NT2/D1 (cell line): Measurements from ENCODE around the gene OR6C3.

ENCODE experiments used
- DNase-seq: peaks from one replicate; pipeline ENCODE4 v3.0.0-alpha.2; 2011; ENCODE audit warnings: low read depth, low spot score
- H3K27me3 ChIP-seq: 2 replicates; pipeline ENCODE4 v1.6.0; 2011; ENCODE audit warnings: mild to moderate bottlenecking; ENCODE audit not compliant: insufficient read length, insufficient read depth
- H3K36me3 ChIP-seq: 2 replicates; pipeline ENCODE4 v1.6.1; 2011; ENCODE audit warnings: mild to moderate bottlenecking, low read length, mixed read lengths; ENCODE audit not compliant: insufficient read depth, insufficient read length
- H3K4me1 ChIP-seq: 2 replicates; pipeline ENCODE4 v1.5.1; 2011; ENCODE audit not compliant: insufficient read depth, insufficient read length
- H3K4me3 ChIP-seq: 2 replicates; pipeline ENCODE4 v1.5.1; 2011; ENCODE audit warnings: low read depth; ENCODE audit not compliant: insufficient read length
- H3K9ac ChIP-seq: 2 replicates; pipeline ENCODE4 v1.6.0; 2011; ENCODE audit warnings: low read depth; ENCODE audit not compliant: insufficient read length
- H3K9me3 ChIP-seq: 2 replicates; pipeline ENCODE4 v1.5.1; 2011; ENCODE audit warnings: mild to moderate bottlenecking, low read length; ENCODE audit not compliant: insufficient read depth
- SUZ12 ChIP-seq: IDR thresholded peaks from 2 replicates; pipeline ENCODE4 v1.6.1; 2011; ENCODE audit not compliant: insufficient read length, insufficient read depth; ENCODE audit errors: extremely low read depth
- YY1 ChIP-seq: IDR thresholded peaks from 2 replicates; pipeline ENCODE4 v1.6.1; 2011; ENCODE audit not compliant: insufficient read length, insufficient read depth
- ZNF274 ChIP-seq: IDR thresholded peaks from 2 replicates; pipeline ENCODE4 v1.6.1; 2011; ENCODE audit warnings: mild to moderate bottlenecking, low read depth, low read length

OR6C3 gene

GRCh38 chr12:55362675-55363074 lies 32.1 kb downstream of the OR6C3 start, which contains the start of gene OR6C75:
TSS of gene OR6C75 (plus strand) at chr12:55362975. CDS start at chr12:55365111, 2,136 bp downstream.
- no peak within 1 kb of the TSS for H3K4me3 ChIP-seq
- no peaks in the 10 kb centered on the region for H3K36me3 ChIP-seq
- no peaks in the 10 kb centered on the region for H3K9me3 ChIP-seq
- no peak for TF ChIP-seq YY1
- no peak for TF ChIP-seq SUZ12
- no peaks in the 10 kb centered on the region for H3K27me3 ChIP-seq
- DNase-seq: no peak
- no peak within 1 kb of the TSS for H3K9ac ChIP-seq
- H3K4me1 ChIP-seq: no peaks in the 10 kb centered on the region

- TF ChIP-seq YY1 (no peak), ZNF274 (no peak), SUZ12 (no peak)
- no peaks in the 10 kb centered on the region for H3K4me1 ChIP-seq
- DNase-seq: no peak
Measured at GRCh38 chr12:55365086-55365485, 34.5 kb downstream of the OR6C3 start.

DNA sequence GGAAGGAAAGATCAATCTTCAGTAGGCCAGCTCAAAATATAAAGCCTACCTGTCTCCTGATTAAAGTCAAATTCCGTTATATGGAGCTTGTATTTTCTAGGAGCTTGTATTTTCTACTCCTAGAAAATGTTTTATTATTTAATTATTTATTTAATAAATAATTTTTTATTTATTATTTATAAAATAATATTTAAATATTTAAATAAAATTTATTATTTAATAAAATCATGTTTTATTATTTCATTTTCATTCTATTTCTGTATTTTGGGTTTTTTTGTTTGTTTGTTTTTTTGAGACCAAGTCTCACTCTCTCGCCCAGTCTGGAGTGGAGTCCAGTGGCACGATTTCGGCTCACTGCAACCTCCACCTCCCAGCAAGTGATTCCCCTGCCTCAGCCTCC lies 42.0 kb downstream of the OR6C3 start:
- H3K9ac ChIP-seq: no peak overlapping the region
- no peaks in the 10 kb centered on the region for H3K9me3 ChIP-seq
- no peaks in the 10 kb centered on the region for H3K36me3 ChIP-seq
- H3K4me1 ChIP-seq: no peaks in the 10 kb centered on the region
- TF ChIP-seq SUZ12: no peak
- TF ChIP-seq YY1: no peak
- TF ChIP-seq ZNF274: no peak
- H3K4me3 ChIP-seq: no peak overlapping the region
- DNase-seq: no peak
- no peaks in the 10 kb centered on the region for H3K27me3 ChIP-seq

More at GRCh38 chr12:55365086-55365485, 34.5 kb downstream of the OR6C3 start:
- H3K9me3 ChIP-seq: no peaks in the 10 kb centered on the region
- no peaks in the 10 kb centered on the region for H3K27me3 ChIP-seq
- no peak overlapping the region for H3K9ac ChIP-seq
- H3K36me3 ChIP-seq: no peaks in the 10 kb centered on the region
- H3K4me3 ChIP-seq: no peak overlapping the region
